Neuron (in vitro differentiated cells): ENCODE data around the gene ERBB2.

Experiments used
- H2AFZ ChIP-seq: one replicate; pipeline ENCODE4 v1.6.1; 2013; ENCODE audit warnings: low read depth, mild to moderate bottlenecking, inconsistent platforms, low read length, moderate library complexity
- H3K27me3 ChIP-seq: one replicate; pipeline ENCODE4 v1.6.1; 2013; ENCODE audit warnings: low read length; ENCODE audit not compliant: insufficient read depth
- H3K36me3 ChIP-seq: one replicate; pipeline ENCODE4 v1.6.1; 2013; ENCODE audit warnings: low read length; ENCODE audit not compliant: insufficient read depth
- H3K4me1 ChIP-seq: one replicate; pipeline ENCODE4 v1.6.1; 2013; ENCODE audit warnings: low read length; ENCODE audit not compliant: insufficient read depth
- H3K4me3 ChIP-seq: 2 replicates; pipeline ENCODE4 v1.5.1; 2013; ENCODE audit warnings: mild to moderate bottlenecking, low read length, moderate library complexity
- H3K9me3 ChIP-seq: one replicate; pipeline ENCODE4 v1.6.1; 2013; ENCODE audit warnings: low read length

Gene ERBB2

GRCh38 chr17:39699818-39700147, at the start of gene ERBB2:
Gene ERBB2 (plus strand): TSS chr17:39700064. CDS start chr17:39700239, 175 bp downstream.
- Histone ChIP-seq H3K9me3 (no peaks in the 10 kb centered on the region), H3K27me3 (no peaks in the 10 kb centered on the region), H3K4me1 (peaks cover 45% of the 10 kb centered on the region), H3K4me3 (peak within 1 kb of the TSS; percentile 77), H2AFZ (peak within 1 kb of the TSS; percentile 17), H3K36me3 (peaks cover 6% of the 10 kb centered on the region)

GRCh38 chr17:39650121-39650579, 49.7 kb upstream of the ERBB2 start:
- no peak overlapping the region for H3K4me3 ChIP-seq
- no peak overlapping the region for H2AFZ ChIP-seq
- peaks cover 20% of the 10 kb centered on the region for H3K4me1 ChIP-seq
- H3K36me3 ChIP-seq: peaks cover 7% of the 10 kb centered on the region
- no peaks in the 10 kb centered on the region for H3K9me3 ChIP-seq
- H3K27me3 ChIP-seq: no peaks in the 10 kb centered on the region

GRCh38 chr17:39651923-39652586, 47.8 kb upstream of the ERBB2 start:
- Histone ChIP-seq H3K9me3 (no peaks in the 10 kb centered on the region), H3K27me3 (no peaks in the 10 kb centered on the region), H2AFZ (no peak overlapping the region), H3K36me3 (peaks cover 15% of the 10 kb centered on the region), H3K4me1 (peaks cover 20% of the 10 kb centered on the region), H3K4me3 (no peak overlapping the region)

GRCh38 chr17:39652587-39653315, 47.1 kb upstream of the ERBB2 start:
- H3K27me3 ChIP-seq: no peaks in the 10 kb centered on the region
- peaks cover 20% of the 10 kb centered on the region for H3K4me1 ChIP-seq
- no peak overlapping the region for H3K4me3 ChIP-seq
- H3K36me3 ChIP-seq: peaks cover 18% of the 10 kb centered on the region
- no peaks in the 10 kb centered on the region for H3K9me3 ChIP-seq
- H2AFZ ChIP-seq: no peak overlapping the region

- Histone ChIP-seq H3K9me3 (no peaks in the 10 kb centered on the region), H3K4me3 (no peak overlapping the region), H2AFZ (no peak overlapping the region), H3K36me3 (peaks cover 24% of the 10 kb centered on the region), H3K4me1 (peaks cover 20% of the 10 kb centered on the region), H3K27me3 (no peaks in the 10 kb centered on the region)
These were observed 46.6 kb upstream of the ERBB2 start for GRCh38 chr17:39653316-39653661.

- Histone ChIP-seq H3K9me3 (no peaks in the 10 kb centered on the region), H3K27me3 (no peaks in the 10 kb centered on the region), H3K4me1 (peaks cover 20% of the 10 kb centered on the region), H3K36me3 (peaks cover 26% of the 10 kb centered on the region), H3K4me3 (no peak overlapping the region), H2AFZ (no peak overlapping the region)
These were observed 46.1 kb upstream of the ERBB2 start for GRCh38 chr17:39653662-39654331.

GRCh38 chr17:39655105-39655504, 44.8 kb upstream of the ERBB2 start:
- Histone ChIP-seq H2AFZ (no peak overlapping the region), H3K36me3 (peaks cover 32% of the 10 kb centered on the region), H3K27me3 (no peaks in the 10 kb centered on the region), H3K9me3 (no peaks in the 10 kb centered on the region), H3K4me1 (peaks cover 20% of the 10 kb centered on the region), H3K4me3 (no peak overlapping the region)

- H3K4me1 ChIP-seq: peaks cover 2% of the 10 kb centered on the region
- H3K27me3 ChIP-seq: no peaks in the 10 kb centered on the region
- H3K36me3 ChIP-seq: peaks cover 45% of the 10 kb centered on the region
- H3K4me3 ChIP-seq: no peak overlapping the region
- H3K9me3 ChIP-seq: no peaks in the 10 kb centered on the region
- no peak overlapping the region for H2AFZ ChIP-seq
These were observed 41.5 kb upstream of the ERBB2 start for GRCh38 chr17:39658346-39658745.

GRCh38 chr17:39658760-39659159, 41.1 kb upstream of the ERBB2 start:
- peaks cover 45% of the 10 kb centered on the region for H3K36me3 ChIP-seq

GRCh38 chr17:39659279-39660010, 40.4 kb upstream of the ERBB2 start:
- no peak overlapping the region for H3K4me3 ChIP-seq
- peaks cover 45% of the 10 kb centered on the region for H3K36me3 ChIP-seq
- no peaks in the 10 kb centered on the region for H3K27me3 ChIP-seq
- H3K9me3 ChIP-seq: no peaks in the 10 kb centered on the region
- no peak overlapping the region for H2AFZ ChIP-seq
- H3K4me1 ChIP-seq: no peaks in the 10 kb centered on the region

More at GRCh38 chr17:39658760-39659159, 41.1 kb upstream of the ERBB2 start:
- Histone ChIP-seq H3K4me1 (no peaks in the 10 kb centered on the region), H2AFZ (no peak overlapping the region), H3K4me3 (no peak overlapping the region), H3K27me3 (no peaks in the 10 kb centered on the region), H3K9me3 (no peaks in the 10 kb centered on the region)

GRCh38 chr17:39660011-39660360, 39.9 kb upstream of the ERBB2 start:
- Histone ChIP-seq H3K9me3 (no peaks in the 10 kb centered on the region), H3K27me3 (no peaks in the 10 kb centered on the region), H3K4me3 (no peak overlapping the region), H2AFZ (no peak overlapping the region), H3K36me3 (peaks cover 45% of the 10 kb centered on the region), H3K4me1 (no peaks in the 10 kb centered on the region)

- Histone ChIP-seq H2AFZ (no peak overlapping the region), H3K9me3 (no peaks in the 10 kb centered on the region), H3K4me1 (no peaks in the 10 kb centered on the region), H3K36me3 (peaks cover 45% of the 10 kb centered on the region), H3K27me3 (no peaks in the 10 kb centered on the region), H3K4me3 (no peak overlapping the region)
These were observed 39.2 kb upstream of the ERBB2 start for GRCh38 chr17:39660397-39661385.
